ENCODE results near the gene MIGA2.
"Not testable (repeated sequence)": the region's sequence is repeated elsewhere in the genome, so short reads cannot be mapped to it uniquely, and the experiment has no call there.

Gene MIGA2

GRCh38 chr9:129021091-129021490 is 15.3 kb upstream of the MIGA2 start:
- H3K4me1 Mint-ChIP-seq: peaks cover 30% of the 10 kb centered on the region

GRCh38 chr9:129022037-129022436 is 14.4 kb upstream of the MIGA2 start:
- no peak overlapping the region for H3K4me3 Mint-ChIP-seq
- H3K9me3 Mint-ChIP-seq: no peaks in the 10 kb centered on the region
- peaks cover 13% of the 10 kb centered on the region for H3K36me3 Mint-ChIP-seq
- no peak for DNase-seq
- H3K27ac Mint-ChIP-seq: peak overlapping the region; percentile 46
- no peaks in the 10 kb centered on the region for H3K27me3 Mint-ChIP-seq
- CTCF ChIA-PET: no interaction called here
- peaks cover 37% of the 10 kb centered on the region for H3K4me1 Mint-ChIP-seq

More at GRCh38 chr9:129021091-129021490, 15.3 kb upstream of the MIGA2 start:
- Mint-ChIP-seq H3K9me3 (no peaks in the 10 kb centered on the region), H3K27ac (peak overlapping the region; percentile 86), H3K36me3 (peaks cover 13% of the 10 kb centered on the region), H3K4me3 (no peak overlapping the region), H3K27me3 (no peaks in the 10 kb centered on the region)
- CTCF ChIA-PET: interaction anchor here (1.0 kb wide), 1 partner anchor 29 kb away, joined by 3 read pairs; no protein-coding TSS in a partner anchor
- peak; percentile 33 for DNase-seq

GRCh38 chr9:129023036-129023907 is 13.2 kb upstream of the MIGA2 start:
- Mint-ChIP-seq H3K4me1 (peaks cover 42% of the 10 kb centered on the region), H3K4me3 (no peak overlapping the region), H3K9me3 (no peaks in the 10 kb centered on the region), H3K36me3 (peaks cover 9% of the 10 kb centered on the region), H3K27me3 (no peaks in the 10 kb centered on the region), H3K27ac (no peak overlapping the region)
- CTCF ChIA-PET: interaction anchor here (0.9 kb wide), 1 partner anchor 73 kb away, joined by 3 read pairs; no protein-coding TSS in a partner anchor
- DNase-seq: no peak

- H3K4me3 Mint-ChIP-seq: no peak overlapping the region
- CTCF ChIA-PET: no interaction called here
- H3K27ac Mint-ChIP-seq: no peak overlapping the region
- H3K9me3 Mint-ChIP-seq: no peaks in the 10 kb centered on the region
- DNase-seq: no peak
- peaks cover 43% of the 10 kb centered on the region for H3K4me1 Mint-ChIP-seq
- no peaks in the 10 kb centered on the region for H3K27me3 Mint-ChIP-seq
- H3K36me3 Mint-ChIP-seq: peaks cover 8% of the 10 kb centered on the region
Measured at GRCh38 chr9:129023908-129024233, 12.6 kb upstream of the MIGA2 start.

GRCh38 chr9:129026442-129027223 is 9.8 kb upstream of the MIGA2 start:
- no peak for DNase-seq
- CTCF ChIA-PET: no interaction called here
- H3K4me3 Mint-ChIP-seq: peak overlapping the region; percentile 82
- no peaks in the 10 kb centered on the region for H3K27me3 Mint-ChIP-seq
- H3K36me3 Mint-ChIP-seq: peaks cover 4% of the 10 kb centered on the region
- peak overlapping the region; percentile 82 for H3K27ac Mint-ChIP-seq
- H3K4me1 Mint-ChIP-seq: peaks cover 45% of the 10 kb centered on the region
- H3K9me3 Mint-ChIP-seq: no peaks in the 10 kb centered on the region

- peak overlapping the region; percentile 82 for H3K4me3 Mint-ChIP-seq
- peak overlapping the region; percentile 82 for H3K27ac Mint-ChIP-seq
- no peaks in the 10 kb centered on the region for H3K9me3 Mint-ChIP-seq
- H3K27me3 Mint-ChIP-seq: no peaks in the 10 kb centered on the region
- peaks cover 39% of the 10 kb centered on the region for H3K4me1 Mint-ChIP-seq
- CTCF ChIA-PET: no interaction called here
- no peak for DNase-seq
- no peaks in the 10 kb centered on the region for H3K36me3 Mint-ChIP-seq
Measured at GRCh38 chr9:129027224-129027684, 9.2 kb upstream of the MIGA2 start.

- CTCF ChIA-PET: interaction anchor here (1.0 kb wide), 1 partner anchor 11 kb away, joined by 3 read pairs; no protein-coding TSS in a partner anchor
Measured at GRCh38 chr9:129027685-129028191, 8.7 kb upstream of the MIGA2 start.

GRCh38 chr9:129028192-129028966 is 8.0 kb upstream of the MIGA2 start, which contains the start of gene SH3GLB2:
Gene SH3GLB2 (minus strand): TSS chr9:129028331. CDS start chr9:129028154, 177 bp downstream.
- Mint-ChIP-seq H3K4me3 (peak within 1 kb of the TSS; percentile 82), H3K27me3 (no peaks in the 10 kb centered on the region), H3K36me3 (no peaks in the 10 kb centered on the region), H3K4me1 (peaks cover 31% of the 10 kb centered on the region), H3K27ac (peak within 1 kb of the TSS; percentile 82), H3K9me3 (no peaks in the 10 kb centered on the region)
- DNase-seq: peak; percentile 94
- CTCF ChIA-PET: interaction anchor here (0.9 to 1.1 kb wide), 3 partner anchors 10 to 380 kb away, joined by 3 to 4 read pairs (median 3); no protein-coding TSS in a partner anchor

More at GRCh38 chr9:129027685-129028191, 8.7 kb upstream of the MIGA2 start:
- peak; percentile 82 for DNase-seq
- Mint-ChIP-seq H3K4me1 (peaks cover 34% of the 10 kb centered on the region), H3K27ac (peak overlapping the region; percentile 82), H3K9me3 (no peaks in the 10 kb centered on the region), H3K4me3 (peak overlapping the region; percentile 82), H3K27me3 (no peaks in the 10 kb centered on the region), H3K36me3 (no peaks in the 10 kb centered on the region)

GRCh38 chr9:129030191-129030590 is 6.2 kb upstream of the MIGA2 start:
- Mint-ChIP-seq H3K4me3 (no peak overlapping the region), H3K36me3 (no peaks in the 10 kb centered on the region), H3K4me1 (peaks cover 28% of the 10 kb centered on the region), H3K9me3 (no peaks in the 10 kb centered on the region), H3K27ac (no peak overlapping the region), H3K27me3 (no peaks in the 10 kb centered on the region)
- DNase-seq: no peak
- CTCF ChIA-PET: no interaction called here

GRCh38 chr9:129031514-129031913 is 4.9 kb upstream of the MIGA2 start:
- no peak overlapping the region for H3K27ac Mint-ChIP-seq
- H3K36me3 Mint-ChIP-seq: no peaks in the 10 kb centered on the region
- no peaks in the 10 kb centered on the region for H3K27me3 Mint-ChIP-seq
- DNase-seq: no peak
- CTCF ChIA-PET: no interaction called here
- H3K9me3 Mint-ChIP-seq: no peaks in the 10 kb centered on the region
- H3K4me3 Mint-ChIP-seq: no peak overlapping the region
- H3K4me1 Mint-ChIP-seq: peaks cover 27% of the 10 kb centered on the region

- H3K36me3 Mint-ChIP-seq: no peaks in the 10 kb centered on the region
- no peak for DNase-seq
- CTCF ChIA-PET: no interaction called here
Measured at GRCh38 chr9:129032541-129033159, 3.8 kb upstream of the MIGA2 start.

GRCh38 chr9:129033216-129033615 is 3.2 kb upstream of the MIGA2 start:
- CTCF ChIA-PET: no interaction called here
- H3K27ac Mint-ChIP-seq: no peak overlapping the region
- peaks cover 34% of the 10 kb centered on the region for H3K4me1 Mint-ChIP-seq
- H3K9me3 Mint-ChIP-seq: no peaks in the 10 kb centered on the region
- no peaks in the 10 kb centered on the region for H3K27me3 Mint-ChIP-seq
- H3K4me3 Mint-ChIP-seq: no peak overlapping the region
- no peak for DNase-seq
- no peaks in the 10 kb centered on the region for H3K36me3 Mint-ChIP-seq

More at GRCh38 chr9:129032541-129033159, 3.8 kb upstream of the MIGA2 start:
- Mint-ChIP-seq H3K4me3 (no peak overlapping the region), H3K27me3 (no peaks in the 10 kb centered on the region), H3K4me1 (peaks cover 28% of the 10 kb centered on the region), H3K27ac (no peak overlapping the region), H3K9me3 (no peaks in the 10 kb centered on the region)

- not testable (repeated sequence) for H3K27me3 Mint-ChIP-seq, H3K9me3 Mint-ChIP-seq, DNase-seq, H3K36me3 Mint-ChIP-seq
- Mint-ChIP-seq H3K27ac (peak overlapping the region; percentile 85), H3K4me3 (peak overlapping the region; percentile 91), H3K4me1 (peaks cover 32% of the 10 kb centered on the region)
- CTCF ChIA-PET: interaction anchor here (1.0 kb wide), 1 partner anchor 104 kb away, joined by 3 read pairs; no protein-coding TSS in a partner anchor
Measured at GRCh38 chr9:129035838-129036237, 588 bp upstream of the MIGA2 start.
